ENCODE results near the gene SORBS2. TPM values are rescaled to one million over a fixed set of nuclear protein-coding genes. Genes with fewer than 3 reads are reported as not detected.

Gene SORBS2
- total and polyA plus RNA-seq, 2 of the 8 experiments (the other 6 are each of a cell fraction or from before 2014, with no cell fraction given): 73.0 to 87.1 TPM

DNA sequence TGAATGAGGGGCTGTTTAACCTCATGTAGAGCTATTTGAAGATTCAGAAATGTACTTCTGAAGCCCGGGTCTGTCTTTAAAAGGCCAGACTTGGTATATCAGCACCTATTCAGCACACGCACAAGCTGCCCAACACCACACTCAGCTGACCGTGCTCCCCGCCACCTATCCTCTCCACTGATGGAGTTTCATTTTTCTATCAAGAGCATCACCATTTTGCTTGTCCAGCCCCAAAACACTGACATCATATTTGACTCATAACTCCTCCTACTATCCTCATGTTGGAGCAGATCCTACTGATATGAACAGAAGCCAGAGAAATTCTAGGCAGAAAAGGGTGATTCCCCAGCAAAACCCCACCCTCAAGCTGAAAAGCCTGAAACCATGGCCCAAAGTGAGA lies 100.3 kb downstream of the SORBS2 start:
- Histone ChIP-seq H3K27me3 (replicated peaks in 1 of 4; ENCODE audit: control insufficient read depth in 3 of 4, extremely low read depth in 1 of 4, insufficient read depth in 3 of 4, low read length in 3 of 4) (no peaks in the 10 kb centered on the region), H3K4ac (replicated peaks; ENCODE audit: insufficient read length, low read depth, low read length) (no peak overlapping the region), H3K56ac (replicated peaks; ENCODE audit: insufficient read length, low read depth, low read length) (no peak overlapping the region), H3K79me2 (ENCODE audit: control insufficient read depth in 1 of 2, insufficient read depth in 2 of 2, low read length in 2 of 2) (no peaks in the 10 kb centered on the region), H3K27ac (ENCODE audit: low read depth, low read length) (no peak overlapping the region), H4K8ac (ENCODE audit: extremely low read depth, insufficient read depth, low read length) (no peak overlapping the region), H3K79me1 (ENCODE audit: low read depth, low read length) (no peaks in the 10 kb centered on the region), H2BK5ac (ENCODE audit: low read depth, low read length) (no peak overlapping the region), H3K14ac (ENCODE audit: insufficient read length) (no peak overlapping the region), H2BK120ac (replicated peaks; ENCODE audit: low read depth, low read length) (no peak overlapping the region), H4K5ac (ENCODE audit: insufficient read length, low read depth, low read length) (no peak overlapping the region), H3K23ac (ENCODE audit: insufficient read length) (no peak overlapping the region), H3K18ac (ENCODE audit: extremely low read depth, low read length) (no peak overlapping the region), H3K4me1 (replicated peaks in 1 of 4; ENCODE audit: control insufficient read depth in 3 of 4, insufficient read depth in 4 of 4, low read length in 3 of 4) (peaks cover 0 to 3% (median 0%) of the 10 kb centered on the region in 4 experiments; a peak in 2 of 7 replicates), H3K36me3 (ENCODE audit: control insufficient read depth in 2 of 4, insufficient read depth in 4 of 4, low read length in 3 of 4) (no peaks in the 10 kb centered on the region; a peak in 1 of 8 replicates), H2AK5ac (ENCODE audit: low read depth, low read length) (no peak overlapping the region), H3K9me3 (ENCODE audit: insufficient read depth in 2 of 2, low read depth in 1 of 2, low read length in 1 of 2) (no peaks in the 10 kb centered on the region), H3K23me2 (ENCODE audit: low read depth, low read length) (no peaks in the 10 kb centered on the region), H4K20me1 (replicated peaks in 1 of 2; ENCODE audit: control insufficient read depth in 1 of 2, insufficient read depth in 2 of 2, low read length in 2 of 2) (no peaks in the 10 kb centered on the region), H2BK12ac (ENCODE audit: low read depth, low read length) (no peak overlapping the region), H2BK15ac (ENCODE audit: low read length) (no peak overlapping the region), H3K4me2 (ENCODE audit: insufficient read depth in 1 of 2, low read depth in 2 of 2, low read length in 2 of 2) (no peak overlapping the region), H2AFZ (ENCODE audit: low read length) (no peak overlapping the region), H3K9ac (replicated peaks in 1 of 4; ENCODE audit: extremely low read depth in 1 of 4, low read depth in 3 of 4, low read length in 3 of 4) (no peak overlapping the region), H3K4me3 (ENCODE audit: extremely low read depth in 1 of 4, insufficient read depth in 2 of 4, low read depth in 3 of 4, low read length in 4 of 4) (no peak overlapping the region), H2BK20ac (ENCODE audit: low read length) (no peak overlapping the region), H4K91ac (replicated peaks; ENCODE audit: insufficient read length, low read length) (no peak overlapping the region)
- DNase-seq (ENCODE audit: low read depth in 1 of 2, low spot score in 2 of 2) (no peak), FAIRE-seq (no peak)
- TF ChIP-seq SRF (IDR thresholded peaks at IDR 0.05; ENCODE audit: low read depth, low read length) (no peak), RBBP5 (IDR thresholded peaks at IDR 0.05; ENCODE audit: borderline replicate concordance, low read depth, low read length) (no peak), NRF1 (IDR thresholded peaks at IDR 0.05; ENCODE audit: low read depth, low read length) (no peak), PHF8 (conservative IDR thresholded peaks at IDR 0.05; ENCODE audit: low read depth, low read length) (no peak), TAF7 (optimal IDR thresholded peaks at IDR 0.05; ENCODE audit: borderline replicate concordance, low read depth, low read length) (no peak), MAFK (IDR thresholded peaks at IDR 0.05; ENCODE audit: low read depth, low read length) (no peak)
- TF ChIP-seq, protein P1, sequence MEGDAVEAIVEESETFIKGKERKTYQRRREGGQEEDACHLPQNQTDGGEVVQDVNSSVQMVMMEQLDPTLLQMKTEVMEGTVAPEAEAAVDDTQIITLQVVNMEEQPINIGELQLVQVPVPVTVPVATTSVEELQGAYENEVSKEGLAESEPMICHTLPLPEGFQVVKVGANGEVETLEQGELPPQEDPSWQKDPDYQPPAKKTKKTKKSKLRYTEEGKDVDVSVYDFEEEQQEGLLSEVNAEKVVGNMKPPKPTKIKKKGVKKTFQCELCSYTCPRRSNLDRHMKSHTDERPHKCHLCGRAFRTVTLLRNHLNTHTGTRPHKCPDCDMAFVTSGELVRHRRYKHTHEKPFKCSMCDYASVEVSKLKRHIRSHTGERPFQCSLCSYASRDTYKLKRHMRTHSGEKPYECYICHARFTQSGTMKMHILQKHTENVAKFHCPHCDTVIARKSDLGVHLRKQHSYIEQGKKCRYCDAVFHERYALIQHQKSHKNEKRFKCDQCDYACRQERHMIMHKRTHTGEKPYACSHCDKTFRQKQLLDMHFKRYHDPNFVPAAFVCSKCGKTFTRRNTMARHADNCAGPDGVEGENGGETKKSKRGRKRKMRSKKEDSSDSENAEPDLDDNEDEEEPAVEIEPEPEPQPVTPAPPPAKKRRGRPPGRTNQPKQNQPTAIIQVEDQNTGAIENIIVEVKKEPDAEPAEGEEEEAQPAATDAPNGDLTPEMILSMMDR (IDR thresholded peaks at IDR 0.05; ENCODE audit: control extremely low read depth in 1 of 3, insufficient read depth in 1 of 3, low read depth in 1 of 3, low read length in 3 of 3): no peak
- TF ChIP-seq, protein P2, sequence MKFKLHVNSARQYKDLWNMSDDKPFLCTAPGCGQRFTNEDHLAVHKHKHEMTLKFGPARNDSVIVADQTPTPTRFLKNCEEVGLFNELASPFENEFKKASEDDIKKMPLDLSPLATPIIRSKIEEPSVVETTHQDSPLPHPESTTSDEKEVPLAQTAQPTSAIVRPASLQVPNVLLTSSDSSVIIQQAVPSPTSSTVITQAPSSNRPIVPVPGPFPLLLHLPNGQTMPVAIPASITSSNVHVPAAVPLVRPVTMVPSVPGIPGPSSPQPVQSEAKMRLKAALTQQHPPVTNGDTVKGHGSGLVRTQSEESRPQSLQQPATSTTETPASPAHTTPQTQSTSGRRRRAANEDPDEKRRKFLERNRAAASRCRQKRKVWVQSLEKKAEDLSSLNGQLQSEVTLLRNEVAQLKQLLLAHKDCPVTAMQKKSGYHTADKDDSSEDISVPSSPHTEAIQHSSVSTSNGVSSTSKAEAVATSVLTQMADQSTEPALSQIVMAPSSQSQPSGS (IDR thresholded peaks at IDR 0.05; ENCODE audit: low read length): no peak
- POLR2A ChIA-PET (ENCODE audit: partially characterized antibody): interaction anchor here (0.8 kb wide), 1 partner anchor 13 kb away, joined by 3 read pairs; no protein-coding TSS in a partner anchor
- WGBS, 2 experiments (ENCODE audit: extremely low coverage in 1 of 2, insufficient coverage in 1 of 2, insufficient read length in 1 of 2, insufficient replicate concordance in 2 of 2, low coverage in 1 of 2, low lambda C conversion rate in 2 of 2, missing lambda C conversion rate in 1 of 2): 72% methylated on average over 4 of the region's 4 CpGs; no CpG with 5 or more reads in 1 of the 2 experiments
- CTCF ChIA-PET (ENCODE audit: partially characterized antibody): interaction anchor here (1.1 to 1.3 kb wide), 3 partner anchors 18 to 326 kb away, joined by 3 to 4 read pairs (median 4); no protein-coding TSS in a partner anchor
